Panc1 (cell line): ENCODE results near the gene STRADA. TPM values are rescaled to one million over a fixed set of nuclear protein-coding genes. Genes with fewer than 3 reads are reported as not detected.

Experiments used
- ATAC-seq: fragments of 200-7000 bp; cut with Tn5 transposase; 2 replicates; pipeline ENCODE4 v1.9.1; 2020; ENCODE audit warnings: mild to moderate bottlenecking, moderate library complexity
- BruUV-seq: library from RNA; stranded (reverse); fragments of 400-500 nt; replicated peaks from 2 replicates; lab custom pipeline; 2021; lab: Mats Ljungman, UMichigan
- CTCF ChIA-PET: fragments of 300-600 bp; sonication (Branson Sonifier 250); formaldehyde crosslinking; loops from one replicate; lab custom pipeline; 2022; ENCODE audit warnings: antibody characterized with exemption; lab: Charles Lee
- POLR2A ChIA-PET: fragments of 300-600 bp; sonication (Branson Sonifier 250); formaldehyde crosslinking; loops from one replicate; lab custom pipeline; 2022; ENCODE audit warnings: antibody characterized with exemption; lab: Charles Lee
- DNase-seq: peaks from one replicate; pipeline ENCODE4 v3.0.0-alpha.2; 2010; ENCODE audit warnings: low read depth, low spot score
- H3K27ac ChIP-seq: 2 replicates; pipeline ENCODE4 v1.5.1; 2011; ENCODE audit warnings: mild to moderate bottlenecking, low read length, inconsistent platforms
- H3K27me3 ChIP-seq: fragments of 200-500 bp; sonication (Bioruptor generic); 2 replicates; pipeline ENCODE4 v1.6.0; 2014; ENCODE audit warnings: low read length, inconsistent platforms; ENCODE audit not compliant: control insufficient read depth, insufficient read depth
- H3K36me3 ChIP-seq: fragments of 200-500 bp; sonication (Bioruptor generic); 2 replicates; pipeline ENCODE4 v1.5.1; 2014; ENCODE audit warnings: inconsistent platforms, mild to moderate bottlenecking, low read length, moderate library complexity; ENCODE audit not compliant: control insufficient read depth, insufficient read depth
- H3K4me1 ChIP-seq: 2 replicates; pipeline ENCODE4 v1.5.1; 2011; ENCODE audit warnings: inconsistent platforms, mild to moderate bottlenecking, low read length, moderate library complexity; ENCODE audit not compliant: control insufficient read depth, insufficient read depth
- H3K4me3 ChIP-seq, 2 experiments: 2 replicates each; pipeline ENCODE4 v1.5.1; 2011 to 2012; ENCODE audit warnings: low read depth in 2 of 2, low read length in 2 of 2, mild to moderate bottlenecking in 2 of 2, inconsistent platforms in 1 of 2, moderate library complexity in 1 of 2
- H3K9me3 ChIP-seq: fragments of 200-500 bp; sonication (Bioruptor generic); 2 replicates; pipeline ENCODE4 v1.5.1; 2014; ENCODE audit warnings: low read depth, mild to moderate bottlenecking, inconsistent platforms, low read length, moderate library complexity; ENCODE audit not compliant: control insufficient read depth, insufficient read depth
- CTCF ChIP-seq: fragments of 450-650 bp; IDR thresholded peaks from 2 replicates; pipeline ENCODE4 v1.5.1; 2017; ENCODE audit warnings: mild to moderate bottlenecking
- POLR2AphosphoS5 ChIP-seq: IDR thresholded peaks from 2 replicates; pipeline ENCODE4 v1.6.1; 2012; ENCODE audit warnings: mild to moderate bottlenecking, low read depth, low read length, moderate library complexity
- REST ChIP-seq, 2 experiments: IDR thresholded peaks; 2 replicates each; pipeline ENCODE4 v1.6.1; 2011 to 2012; ENCODE audit warnings: low read depth in 2 of 2, control low read depth in 1 of 2, low read length in 1 of 2, mild to moderate bottlenecking in 1 of 2, moderate library complexity in 1 of 2; ENCODE audit not compliant: insufficient read depth in 1 of 2
- SIN3A ChIP-seq: IDR thresholded peaks from 2 replicates; pipeline ENCODE4 v1.6.1; 2012; ENCODE audit warnings: low read depth, mild to moderate bottlenecking, low read length, moderate library complexity, borderline replicate concordance; ENCODE audit not compliant: insufficient read depth
- TCF7L2 ChIP-seq: IDR thresholded peaks from 2 replicates; pipeline ENCODE4 v1.6.1; 2011; ENCODE audit warnings: mild to moderate bottlenecking, low read depth, low read length, inconsistent platforms
- in situ Hi-C: cut with HindIII; loops from 2 replicates; pipeline ENCODE4 v1.10.0; 2016; ENCODE audit warnings: low sequenced_read_pairs, low pct_unique_long_range_greater_than_20kb
- intact Hi-C: fragments of 100-400 bp; cut with micrococcal nuclease; formaldehyde crosslinking; loops from one replicate; pipeline ENCODE4 v1.10.0; 2022; ENCODE audit not compliant: unreplicated experiment
- total RNA-seq: library from RNA; stranded (reverse); gene quantifications from one replicate; pipeline ENCODE4 v1.2.1, GENCODE V29; 2021; ENCODE audit not compliant: unreplicated experiment

STRADA gene
- total RNA-seq, 1 experiment from 2014 or later, result 26.0 TPM

DNA sequence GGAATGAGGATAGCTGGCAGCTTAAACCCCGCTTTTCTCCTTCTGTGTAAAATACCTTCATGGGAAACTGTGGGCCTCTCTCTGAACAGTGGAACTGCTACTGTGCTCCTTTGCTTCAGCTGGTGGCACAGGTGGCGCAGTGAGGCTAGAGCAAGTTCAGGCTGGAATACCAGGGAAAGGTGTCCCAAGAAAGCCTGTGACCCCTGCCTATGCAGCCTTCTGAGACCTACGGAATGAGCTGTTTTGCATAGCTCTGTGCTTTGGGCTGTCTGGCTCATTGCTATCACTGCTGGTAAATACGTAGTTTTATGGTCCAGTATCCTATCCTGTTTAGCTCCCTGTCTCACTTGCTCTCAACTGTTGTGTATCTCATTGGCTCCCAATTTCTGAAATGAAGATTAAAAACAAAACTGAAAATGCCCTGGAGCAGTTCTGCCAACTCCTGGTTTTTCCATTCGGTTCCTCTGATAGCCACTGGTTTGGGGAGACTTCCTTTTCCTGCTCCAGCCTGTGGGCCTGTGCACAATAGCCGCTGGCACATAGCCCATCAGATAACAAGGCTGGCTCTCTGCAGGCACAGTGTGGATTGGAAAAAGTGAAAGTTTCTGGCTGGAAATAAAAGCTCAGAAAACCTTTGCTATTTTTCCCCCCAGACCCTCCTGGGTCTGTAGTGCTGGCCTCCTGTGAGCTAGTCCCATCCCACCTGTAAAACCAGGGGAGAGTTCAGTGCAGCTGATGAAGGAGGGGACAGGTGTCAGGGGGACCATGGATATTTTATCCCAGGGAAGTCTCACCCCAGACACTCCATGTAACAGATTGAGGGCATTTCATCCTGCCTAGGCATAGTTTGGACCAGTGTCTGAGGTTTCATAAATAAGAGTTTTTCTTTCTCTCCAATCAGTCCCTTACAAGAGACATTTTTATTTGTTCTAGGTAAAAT is 65.7 kb downstream of the STRADA start:
- ChIA-PET CTCF (interaction anchor here (0.6 kb wide), 1 partner anchor 103 kb away, joined by 3 read pairs; no protein-coding TSS in a partner anchor), POLR2A (interaction anchor here (0.6 kb wide), 1 partner anchor 74 kb away, joined by 4 read pairs; no protein-coding TSS in a partner anchor)
- H3K36me3 ChIP-seq, result no peaks in the 10 kb centered on the region
- in situ Hi-C loops (no loop called here), intact Hi-C loops (no loop called here)
- H3K4me3 ChIP-seq, result 0 out of 4 replicates have a peak overlapping the region, but pooled peaks of 1 of the 2 experiments have one; percentile 11
- no peaks in the 10 kb centered on the region for H3K27me3 ChIP-seq
- DNase-seq (no peak), ATAC-seq (peak; percentile 86)
- no peak for TF ChIP-seq TCF7L2
- no peak for TF ChIP-seq CTCF
- TF ChIP-seq POLR2AphosphoS5, result no peak
- TF ChIP-seq REST (IDR thresholded peaks at IDR 0.05; ENCODE audit: insufficient read depth in 1 of 2, low read depth in 2 of 2, low read length in 1 of 2), result no peak
- no peak for TF ChIP-seq SIN3A
- H3K4me1 ChIP-seq, result peaks cover 10% of the 10 kb centered on the region
- peak overlapping the region; percentile 51 for H3K27ac ChIP-seq
- BruUV-seq, result no TSS peak
- no peaks in the 10 kb centered on the region for H3K9me3 ChIP-seq

DNA sequence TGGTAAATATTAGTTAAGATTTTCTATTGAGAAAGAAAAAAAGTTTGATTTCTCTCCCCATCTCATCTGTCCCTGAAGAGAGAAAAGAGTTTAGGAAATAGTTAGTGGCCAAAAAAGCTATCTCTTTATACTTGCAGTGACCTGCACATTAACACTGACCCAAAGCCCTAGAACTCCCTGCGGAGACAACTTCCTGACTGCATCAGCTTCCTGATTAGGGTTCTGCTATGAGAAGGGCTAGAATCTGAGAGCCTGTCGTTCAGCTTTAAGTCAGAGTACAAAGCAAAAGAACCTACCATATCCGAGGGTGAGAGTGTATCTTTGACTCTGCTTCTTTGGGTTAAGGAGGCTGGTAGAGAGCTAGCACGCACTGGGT is 66.4 kb downstream of the STRADA start:
- Histone ChIP-seq H3K9me3 (no peaks in the 10 kb centered on the region), H3K27ac (peak overlapping the region; percentile 51), H3K4me3 (no peak overlapping the region), H3K36me3 (no peaks in the 10 kb centered on the region), H3K27me3 (no peaks in the 10 kb centered on the region), H3K4me1 (peaks cover 10% of the 10 kb centered on the region)
- no TSS peak for BruUV-seq
- ATAC-seq (peak; percentile 26; the same call in 1 of the 2 replicates), DNase-seq (no peak)
- intact Hi-C loops, result no loop called here
- TF ChIP-seq REST (IDR thresholded peaks at IDR 0.05; ENCODE audit: insufficient read depth in 1 of 2, low read depth in 2 of 2, low read length in 1 of 2) (no peak), CTCF (no peak), TCF7L2 (no peak), POLR2AphosphoS5 (no peak), SIN3A (no peak)
- CTCF ChIA-PET, result interaction anchor here (0.6 to 1.0 kb wide), 2 partner anchors 13 to 103 kb away, joined by 3 read pairs; no protein-coding TSS in a partner anchor
- POLR2A ChIA-PET, result interaction anchor here (0.5 to 0.6 kb wide), 2 partner anchors 19 to 73 kb away, joined by 4 to 17 read pairs; no protein-coding TSS in a partner anchor
- in situ Hi-C loops, result no loop called here
